ENCODE measurements around the gene AFP.
"Not testable (repeated sequence)": the region's sequence is repeated elsewhere in the genome, so short reads cannot be mapped to it uniquely, and the experiment has no call there.

DNA sequence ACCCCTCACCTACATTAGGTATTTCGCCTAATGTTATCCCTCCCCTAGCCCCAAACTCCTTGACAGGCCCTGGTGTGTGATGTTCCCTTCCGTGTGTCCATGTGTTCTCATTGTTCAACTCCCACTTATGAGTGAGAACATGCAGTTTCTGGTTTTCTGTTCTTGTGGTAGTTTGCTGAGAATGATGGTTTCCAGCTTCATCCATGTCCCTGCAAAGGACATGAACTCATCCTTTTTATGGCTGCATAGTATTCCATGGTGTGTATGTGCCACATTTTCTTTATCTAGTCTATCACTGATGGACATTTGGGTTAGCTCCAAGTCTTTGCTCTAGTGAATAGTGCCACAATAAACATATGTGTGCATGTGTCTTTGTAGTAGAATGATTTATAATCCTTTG lies 46.4 kb upstream of the AFP start:
- TF ChIP-seq, protein P1, sequence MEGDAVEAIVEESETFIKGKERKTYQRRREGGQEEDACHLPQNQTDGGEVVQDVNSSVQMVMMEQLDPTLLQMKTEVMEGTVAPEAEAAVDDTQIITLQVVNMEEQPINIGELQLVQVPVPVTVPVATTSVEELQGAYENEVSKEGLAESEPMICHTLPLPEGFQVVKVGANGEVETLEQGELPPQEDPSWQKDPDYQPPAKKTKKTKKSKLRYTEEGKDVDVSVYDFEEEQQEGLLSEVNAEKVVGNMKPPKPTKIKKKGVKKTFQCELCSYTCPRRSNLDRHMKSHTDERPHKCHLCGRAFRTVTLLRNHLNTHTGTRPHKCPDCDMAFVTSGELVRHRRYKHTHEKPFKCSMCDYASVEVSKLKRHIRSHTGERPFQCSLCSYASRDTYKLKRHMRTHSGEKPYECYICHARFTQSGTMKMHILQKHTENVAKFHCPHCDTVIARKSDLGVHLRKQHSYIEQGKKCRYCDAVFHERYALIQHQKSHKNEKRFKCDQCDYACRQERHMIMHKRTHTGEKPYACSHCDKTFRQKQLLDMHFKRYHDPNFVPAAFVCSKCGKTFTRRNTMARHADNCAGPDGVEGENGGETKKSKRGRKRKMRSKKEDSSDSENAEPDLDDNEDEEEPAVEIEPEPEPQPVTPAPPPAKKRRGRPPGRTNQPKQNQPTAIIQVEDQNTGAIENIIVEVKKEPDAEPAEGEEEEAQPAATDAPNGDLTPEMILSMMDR (IDR thresholded peaks at IDR 0.05) = not testable (repeated sequence)
- TF ChIP-seq POLR2A (IDR thresholded peaks at IDR 0.05); POLR2AphosphoS5 (IDR thresholded peaks at IDR 0.05; ENCODE audit: insufficient read depth in 1 of 2, low read depth in 1 of 2): not testable (repeated sequence)
